HG03342 (cell line): ENCODE measurements around the gene ZBP1.
"Not testable (repeated sequence)": the region's sequence is repeated elsewhere in the genome, so short reads cannot be mapped to it uniquely, and the experiment has no call there.

Source experiments
- ATAC-seq: cut with Tn5 transposase; IDR thresholded peaks from one replicate; pipeline ENCODE4 v1.9.1; 2021; ENCODE audit warnings: mild to moderate bottlenecking, moderate library complexity; ENCODE audit not compliant: unreplicated experiment

The ZBP1 gene

GRCh38 chr20:57647933-57648785, 27.9 kb upstream of the ZBP1 start:
- ATAC-seq: no peak

GRCh38 chr20:57647006-57647932, 27.0 kb upstream of the ZBP1 start:
- no peak for ATAC-seq

GRCh38 chr20:57638895-57639236, 18.6 kb upstream of the ZBP1 start:
- ATAC-seq: no peak

- ATAC-seq: no peak
Observed at GRCh38 chr20:57638173-57638894, 18.1 kb upstream of the ZBP1 start.

- no peak for ATAC-seq
Observed at GRCh38 chr20:57633945-57634491, 13.8 kb upstream of the ZBP1 start.

- no peak for ATAC-seq
Observed at GRCh38 chr20:57632286-57632685, 12.1 kb upstream of the ZBP1 start.

GRCh38 chr20:57630061-57630460, 9.8 kb upstream of the ZBP1 start:
- ATAC-seq: no peak

- not testable (repeated sequence) for ATAC-seq
Observed at GRCh38 chr20:57629491-57629901, 9.3 kb upstream of the ZBP1 start.

- not testable (repeated sequence) for ATAC-seq
Observed at GRCh38 chr20:57628962-57629308, 8.7 kb upstream of the ZBP1 start.

GRCh38 chr20:57628047-57628961, 8.1 kb upstream of the ZBP1 start:
- ATAC-seq: no peak

- ATAC-seq: no peak
Observed at GRCh38 chr20:57627339-57627738, 7.1 kb upstream of the ZBP1 start.

GRCh38 chr20:57625978-57626377, 5.8 kb upstream of the ZBP1 start:
- ATAC-seq: no peak

GRCh38 chr20:57625181-57625958, 5.1 kb upstream of the ZBP1 start:
- no peak for ATAC-seq

- no peak for ATAC-seq
Observed at GRCh38 chr20:57624124-57624523, 3.9 kb upstream of the ZBP1 start.

- no peak for ATAC-seq
Observed at GRCh38 chr20:57622579-57623381, 2.6 kb upstream of the ZBP1 start.

- ATAC-seq: no peak
Observed at GRCh38 chr20:57622201-57622570, 2.0 kb upstream of the ZBP1 start.

- ATAC-seq: no peak
Observed at GRCh38 chr20:57621421-57622200, 1.4 kb upstream of the ZBP1 start.

GRCh38 chr20:57620999-57621398, 773 bp upstream of the ZBP1 start:
- no peak for ATAC-seq
